Forelimb muscle (tissue), 1 donor: Measurements from ENCODE around the gene MOSPD2. TPM values are rescaled to one million over a fixed set of nuclear protein-coding genes. Genes with fewer than 3 reads are reported as not detected.

Source experiments
- DNase-seq: peaks from one replicate; pipeline ENCODE4 v3.0.0-alpha.2; 2013; ENCODE audit warnings: low read depth
- polyA plus RNA-seq: library from polyadenylated mRNA; unstranded; fragments of 120-200 nt; gene quantifications from one replicate; pipeline ENCODE4 v1.2.1, GENCODE V29; 2013; ENCODE audit not compliant: insufficient read length

The MOSPD2 gene
- polyA plus RNA-seq, 1 donor: 6.7 TPM

DNA sequence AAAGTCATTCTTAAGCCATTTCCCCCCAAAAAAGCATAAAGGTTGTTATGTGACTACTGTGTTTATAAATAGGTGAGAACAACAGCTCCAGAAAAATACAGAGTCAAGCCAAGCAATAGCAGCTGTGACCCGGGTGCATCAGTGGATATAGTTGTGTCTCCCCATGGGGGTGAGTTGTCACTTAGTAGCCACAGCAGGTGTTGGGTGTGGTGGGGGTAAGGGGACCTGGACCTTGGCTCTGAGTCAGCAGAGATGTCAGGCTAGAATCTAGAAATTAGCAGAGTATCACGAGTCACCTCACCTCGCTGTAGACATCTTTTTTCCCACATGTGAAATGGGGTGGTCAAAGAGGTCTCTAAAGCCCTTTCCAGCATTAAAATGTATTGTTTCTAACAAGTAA is 42.4 kb downstream of the MOSPD2 start:
- DNase-seq: no peak

GRCh38 chrX:14916017-14916674 is 42.9 kb downstream of the MOSPD2 start:
- DNase-seq: no peak

DNA sequence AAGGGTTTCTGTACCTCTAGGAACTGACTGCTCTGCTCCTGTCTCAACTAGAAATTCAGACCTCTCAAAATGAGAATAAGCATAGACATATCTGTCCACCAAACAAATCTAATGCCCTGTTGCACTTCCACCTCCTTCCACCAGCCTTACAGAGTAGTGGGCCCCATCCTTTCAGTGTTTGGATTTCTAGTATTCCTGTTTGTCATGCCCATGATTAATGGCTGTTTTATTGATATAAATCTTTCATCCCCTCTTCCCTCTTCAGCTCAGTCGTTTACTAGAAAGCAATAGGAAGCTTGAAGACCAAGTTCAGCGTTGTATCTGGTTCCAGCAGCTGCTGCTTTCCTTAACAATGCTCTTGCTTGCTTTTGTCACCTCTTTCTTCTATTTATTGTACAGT is 46.2 kb downstream of the MOSPD2 start:
- no peak for DNase-seq

DNA sequence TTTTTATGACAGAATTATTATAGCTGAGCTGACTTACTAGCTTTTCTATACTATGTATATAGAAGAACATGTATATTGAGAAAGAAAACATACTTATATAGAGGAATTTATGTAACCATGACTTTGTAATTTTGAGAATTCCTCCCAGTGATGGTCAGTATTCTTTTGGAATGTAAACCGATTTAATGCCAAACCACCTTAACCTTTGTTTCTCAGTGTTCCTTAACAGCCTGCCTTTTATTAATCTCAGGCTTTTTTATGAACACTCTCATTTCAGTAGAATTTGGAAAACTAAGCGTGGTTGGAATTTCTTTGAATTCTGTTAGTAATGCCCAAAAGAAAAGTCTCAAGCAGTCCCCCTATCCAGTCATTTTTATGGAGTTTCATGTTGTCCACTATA is 47.0 kb downstream of the MOSPD2 start:
- DNase-seq: no peak

- no peak for DNase-seq
These were observed 49.2 kb downstream of the MOSPD2 start for GRCh38 chrX:14922437-14922836.

DNA sequence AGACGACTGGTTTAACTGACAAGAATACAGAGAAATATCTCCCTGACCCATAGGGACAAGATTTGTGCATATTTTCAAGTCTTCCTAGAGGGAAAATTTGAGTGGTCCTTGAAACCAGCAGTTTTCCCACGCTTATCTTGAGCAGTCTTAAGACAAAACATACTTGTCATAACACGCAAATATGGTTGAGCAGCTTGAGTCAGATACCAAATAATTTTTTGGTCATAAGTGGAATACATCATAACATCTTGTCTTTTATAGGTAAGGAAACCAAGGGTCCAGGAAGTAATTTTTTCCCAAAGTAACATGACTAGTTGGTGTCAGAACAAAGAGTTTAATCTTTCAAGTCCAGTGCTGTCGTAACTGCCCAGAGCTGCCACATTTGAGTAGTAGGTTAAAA is 50.5 kb downstream of the MOSPD2 start:
- no peak for DNase-seq

GRCh38 chrX:14926471-14926870 is 53.2 kb downstream of the MOSPD2 start:
- DNase-seq: no peak

- peak; percentile 35 for DNase-seq
These were observed 54.2 kb downstream of the MOSPD2 start for GRCh38 chrX:14927401-14927800.

DNA sequence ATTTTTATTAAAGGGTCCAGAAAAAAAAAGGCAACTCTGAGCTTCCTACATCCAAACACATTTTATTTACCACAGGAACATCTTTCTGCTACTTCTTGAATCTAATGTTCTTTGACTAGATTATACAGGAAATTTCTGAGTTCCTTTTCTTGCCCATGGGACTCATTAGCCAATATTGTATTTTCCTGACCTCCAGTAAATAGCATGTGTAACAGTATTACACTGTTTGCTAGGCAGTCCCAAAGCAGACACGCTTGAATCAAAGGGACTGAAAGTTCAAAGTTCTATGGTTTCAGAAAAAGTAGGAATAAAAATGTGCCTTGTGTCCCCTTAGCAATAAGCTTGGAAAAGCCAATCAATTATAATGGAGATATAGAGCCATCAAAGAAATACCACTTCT is 57.4 kb downstream of the MOSPD2 start:
- no peak for DNase-seq

- no peak for DNase-seq
These were observed 58.9 kb downstream of the MOSPD2 start for GRCh38 chrX:14932136-14932535.

- no peak for DNase-seq
These were observed 61.2 kb downstream of the MOSPD2 start for GRCh38 chrX:14934423-14934822.

GRCh38 chrX:14936561-14936960 is 63.3 kb downstream of the MOSPD2 start:
- DNase-seq: no peak

GRCh38 chrX:14939644-14940043 is 66.4 kb downstream of the MOSPD2 start:
- no peak for DNase-seq

- no peak for DNase-seq
These were observed 68.1 kb downstream of the MOSPD2 start for GRCh38 chrX:14941301-14941700.

GRCh38 chrX:14942341-14942740 is 69.1 kb downstream of the MOSPD2 start:
- DNase-seq: no peak

- no peak for DNase-seq
These were observed 70.7 kb downstream of the MOSPD2 start for GRCh38 chrX:14943962-14944361.

- DNase-seq: no peak
These were observed 73.5 kb downstream of the MOSPD2 start for GRCh38 chrX:14946606-14947155.

GRCh38 chrX:14948691-14949090 is 75.5 kb downstream of the MOSPD2 start:
- DNase-seq: no peak

DNA sequence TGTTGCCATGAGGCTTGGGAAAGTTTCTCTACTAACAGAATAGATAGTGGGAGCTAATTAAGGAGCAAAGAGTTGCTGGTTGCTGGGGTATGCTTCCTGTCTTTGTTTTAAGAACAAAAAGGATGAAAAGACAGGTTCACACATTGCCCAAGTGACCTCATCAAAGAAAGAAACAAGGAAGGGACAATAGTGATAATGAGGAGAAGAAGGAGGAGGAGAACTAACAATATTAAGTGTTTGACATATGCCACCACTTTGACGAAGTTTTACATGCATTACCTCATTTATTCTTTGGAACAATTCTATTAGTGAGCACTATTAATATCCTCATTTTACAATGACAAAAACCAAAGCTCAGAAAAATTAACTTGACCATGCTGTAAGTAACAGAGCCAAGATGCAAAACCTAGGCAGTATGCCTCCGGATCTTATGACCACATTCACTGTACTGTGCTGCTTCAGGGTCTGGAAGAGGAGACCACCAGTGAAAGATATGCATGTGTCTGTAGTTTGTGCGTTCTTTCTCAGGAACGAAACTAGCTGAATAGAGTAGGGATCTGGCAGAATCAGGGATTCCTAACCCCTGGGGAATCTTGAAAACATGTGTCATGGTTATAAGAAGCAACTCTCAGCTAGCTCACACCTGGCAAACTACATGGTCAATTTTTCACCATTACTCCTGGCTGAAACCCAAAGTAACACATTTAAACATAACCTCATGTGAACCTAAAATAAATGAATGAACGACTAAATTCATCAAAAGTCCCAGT is 83.8 kb downstream of the MOSPD2 start:
- peak; percentile 53 for DNase-seq

DNA sequence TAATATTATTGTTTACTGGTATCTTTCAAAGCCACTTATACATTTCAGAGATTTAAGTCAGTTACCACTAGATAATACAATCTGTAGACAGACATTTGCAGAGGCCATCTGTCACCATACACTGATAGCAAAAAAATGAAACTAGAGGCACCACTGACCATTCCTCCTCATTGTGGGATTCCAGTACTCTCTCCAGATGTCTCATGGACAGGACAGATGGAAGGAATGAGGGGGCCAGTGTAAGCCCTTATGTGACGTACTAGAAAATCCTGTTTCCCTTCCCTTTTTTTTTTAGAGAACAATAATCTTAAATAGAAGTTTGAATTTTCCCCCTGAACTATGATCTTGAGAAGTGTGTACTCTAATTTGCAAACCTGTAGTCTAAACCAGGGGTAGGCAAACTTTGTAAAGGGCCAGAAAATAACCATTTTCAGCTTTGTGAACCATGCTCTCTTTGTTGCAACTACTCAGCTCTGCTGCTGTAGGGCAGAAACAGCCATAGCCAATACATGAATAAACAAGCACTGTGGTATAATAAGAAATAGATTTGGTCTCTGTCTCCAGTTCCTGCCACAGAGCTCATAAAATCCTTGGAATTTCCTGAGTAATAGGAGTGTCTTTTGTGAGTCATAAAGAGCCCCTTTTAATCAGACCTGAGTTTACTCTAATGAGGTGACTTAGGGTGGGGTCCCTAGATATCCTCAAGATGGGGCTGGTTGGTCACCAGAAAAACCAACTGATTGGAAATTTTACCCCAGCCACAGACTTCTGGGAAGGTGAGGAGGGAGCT is 90.4 kb downstream of the MOSPD2 start:
- no peak for DNase-seq

DNA sequence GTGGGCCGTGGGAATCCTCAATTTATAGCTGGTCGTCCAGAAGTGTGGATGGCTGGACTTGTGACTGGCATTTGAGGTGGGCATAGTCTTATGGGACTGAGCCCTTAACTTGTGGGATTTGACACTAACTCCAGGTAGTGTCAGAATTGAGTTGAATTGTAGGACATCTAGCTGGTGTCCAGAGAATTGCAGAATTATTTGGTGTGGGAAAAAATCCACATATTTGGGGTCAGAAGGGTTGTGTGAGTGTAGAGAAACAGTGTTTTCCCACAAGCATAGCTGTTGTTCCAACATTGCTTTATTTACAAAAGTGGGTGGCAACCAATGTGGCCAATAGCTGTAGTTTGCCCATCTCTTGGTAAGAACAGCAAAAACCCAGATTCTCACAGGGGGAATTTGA is 91.3 kb downstream of the MOSPD2 start:
- no peak for DNase-seq
